ENCODE results near the gene PPP2R1B. TPM values are rescaled to one million over a fixed set of nuclear protein-coding genes. Genes with fewer than 3 reads are reported as not detected.

The PPP2R1B gene
- 41.1 and 46.1 TPM in 2 replicates for total RNA-seq

- peak within 1 kb of the TSS; percentile 92 for H3K4me3 ChIP-seq (ENCODE audit: low read depth, low read length)
- no peak for DNase-seq (ENCODE audit: low read depth)
- TF ChIP-seq CTCF (conservative IDR thresholded peaks at IDR 0.05; ENCODE audit: low read depth, low read length), result no peak
Measured at GRCh38 chr11:111765984-111766833, at the start of gene PPP2R1B. PPP2R1B (minus strand) TSS chr11:111766389; CDS start chr11:111766361, 28 bp downstream.

- H3K4me3 ChIP-seq (ENCODE audit: low read depth, low read length), result no peak overlapping the region
- DNase-seq (ENCODE audit: low read depth), result no peak
- no peak for TF ChIP-seq CTCF (conservative IDR thresholded peaks at IDR 0.05; ENCODE audit: low read depth, low read length)
Measured at GRCh38 chr11:111815489-111815888, 49.3 kb upstream of the PPP2R1B start.

GRCh38 chr11:111814557-111815320, 48.5 kb upstream of the PPP2R1B start:
- no peak for TF ChIP-seq CTCF (conservative IDR thresholded peaks at IDR 0.05; ENCODE audit: low read depth, low read length)
- DNase-seq (ENCODE audit: low read depth), result no peak
- H3K4me3 ChIP-seq (ENCODE audit: low read depth, low read length), result no peak overlapping the region

GRCh38 chr11:111814106-111814505, 47.9 kb upstream of the PPP2R1B start:
- no peak for TF ChIP-seq CTCF (conservative IDR thresholded peaks at IDR 0.05; ENCODE audit: low read depth, low read length)
- H3K4me3 ChIP-seq (ENCODE audit: low read depth, low read length), result no peak overlapping the region
- DNase-seq (ENCODE audit: low read depth), result no peak

- no peak for TF ChIP-seq CTCF (conservative IDR thresholded peaks at IDR 0.05; ENCODE audit: low read depth, low read length)
- no peak overlapping the region for H3K4me3 ChIP-seq (ENCODE audit: low read depth, low read length)
- no peak for DNase-seq (ENCODE audit: low read depth)
Measured at GRCh38 chr11:111812211-111812610, 46.0 kb upstream of the PPP2R1B start.

GRCh38 chr11:111811445-111811844, 45.3 kb upstream of the PPP2R1B start:
- H3K4me3 ChIP-seq (ENCODE audit: low read depth, low read length), result no peak overlapping the region
- TF ChIP-seq CTCF (conservative IDR thresholded peaks at IDR 0.05; ENCODE audit: low read depth, low read length), result no peak
- no peak for DNase-seq (ENCODE audit: low read depth)

Data from epithelial cell of proximal tubule (primary cell).